Astrocyte of the cerebellum (primary cell): ENCODE results near the gene GPBAR1.

ENCODE experiments used
- DNase-seq: peaks from one replicate; pipeline ENCODE4 v3.0.0-alpha.2; 2011; ENCODE audit warnings: low read depth
- H3K4me3 ChIP-seq: 2 replicates; pipeline ENCODE4 v1.5.1; 2011; ENCODE audit warnings: mild to moderate bottlenecking, low read depth, low read length, moderate library complexity
- in situ Hi-C: cut with HindIII; loops from 2 replicates; pipeline ENCODE4 v1.10.0; 2017; ENCODE audit warnings: low sequenced_read_pairs
- TF ChIP-seq, protein P1 (sequence below): IDR thresholded peaks from 2 replicates; pipeline ENCODE4 v1.5.1; 2012; ENCODE audit warnings: low read length, low read depth, moderate library complexity, mild to moderate bottlenecking; ENCODE audit errors: missing control alignments

GPBAR1 gene

GRCh38 chr2:218236829-218237228 lies 24.0 kb upstream of the GPBAR1 start:
- TF ChIP-seq, protein P1, sequence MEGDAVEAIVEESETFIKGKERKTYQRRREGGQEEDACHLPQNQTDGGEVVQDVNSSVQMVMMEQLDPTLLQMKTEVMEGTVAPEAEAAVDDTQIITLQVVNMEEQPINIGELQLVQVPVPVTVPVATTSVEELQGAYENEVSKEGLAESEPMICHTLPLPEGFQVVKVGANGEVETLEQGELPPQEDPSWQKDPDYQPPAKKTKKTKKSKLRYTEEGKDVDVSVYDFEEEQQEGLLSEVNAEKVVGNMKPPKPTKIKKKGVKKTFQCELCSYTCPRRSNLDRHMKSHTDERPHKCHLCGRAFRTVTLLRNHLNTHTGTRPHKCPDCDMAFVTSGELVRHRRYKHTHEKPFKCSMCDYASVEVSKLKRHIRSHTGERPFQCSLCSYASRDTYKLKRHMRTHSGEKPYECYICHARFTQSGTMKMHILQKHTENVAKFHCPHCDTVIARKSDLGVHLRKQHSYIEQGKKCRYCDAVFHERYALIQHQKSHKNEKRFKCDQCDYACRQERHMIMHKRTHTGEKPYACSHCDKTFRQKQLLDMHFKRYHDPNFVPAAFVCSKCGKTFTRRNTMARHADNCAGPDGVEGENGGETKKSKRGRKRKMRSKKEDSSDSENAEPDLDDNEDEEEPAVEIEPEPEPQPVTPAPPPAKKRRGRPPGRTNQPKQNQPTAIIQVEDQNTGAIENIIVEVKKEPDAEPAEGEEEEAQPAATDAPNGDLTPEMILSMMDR, result no peak
- H3K4me3 ChIP-seq, result no peak overlapping the region
- DNase-seq, result no peak
- in situ Hi-C loops, result no loop called here

GRCh38 chr2:218238887-218239286 lies 21.9 kb upstream of the GPBAR1 start:
- no peak overlapping the region for H3K4me3 ChIP-seq
- in situ Hi-C loops, result no loop called here
- TF ChIP-seq, protein P1, result no peak
- no peak for DNase-seq

- TF ChIP-seq, protein P1, result no peak
- in situ Hi-C loops, result no loop called here
Measured at GRCh38 chr2:218244204-218244603, 16.6 kb upstream of the GPBAR1 start.

GRCh38 chr2:218244665-218245064 lies 16.1 kb upstream of the GPBAR1 start:
- DNase-seq, result no peak
- H3K4me3 ChIP-seq, result no peak overlapping the region
- in situ Hi-C loops, result no loop called here
- TF ChIP-seq, protein P1, result no peak

More at GRCh38 chr2:218244204-218244603, 16.6 kb upstream of the GPBAR1 start:
- no peak overlapping the region for H3K4me3 ChIP-seq
- DNase-seq, result no peak

GRCh38 chr2:218245214-218245613 lies 15.6 kb upstream of the GPBAR1 start:
- TF ChIP-seq, protein P1, result no peak
- no peak for DNase-seq
- in situ Hi-C loops, result no loop called here
- no peak overlapping the region for H3K4me3 ChIP-seq

DNA sequence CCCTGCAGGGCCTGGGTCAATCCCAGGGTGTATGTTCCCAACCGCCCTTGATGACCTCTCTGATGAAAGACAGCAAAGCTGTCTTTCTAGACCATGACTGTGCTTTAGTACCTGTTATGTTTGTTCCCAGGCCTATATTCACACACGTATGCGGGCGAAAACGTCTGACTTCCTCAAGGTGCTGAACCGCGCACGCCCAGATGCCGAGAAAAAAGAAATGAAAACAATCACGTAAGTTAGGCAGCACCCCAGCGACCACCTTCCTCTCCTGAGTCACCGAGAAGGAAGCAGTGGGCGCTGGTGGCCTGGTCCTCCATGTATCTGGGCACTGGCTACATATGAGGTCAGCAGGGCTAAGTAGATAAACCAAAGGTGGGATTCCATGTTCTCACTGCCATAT lies 11.1 kb upstream of the GPBAR1 start:
- TF ChIP-seq, protein P1, result no peak
- in situ Hi-C loops, result no loop called here
- no peak overlapping the region for H3K4me3 ChIP-seq
- no peak for DNase-seq
